Adrenal gland (tissue), 5 donors: ENCODE data around the gene RAP1A.

Experiments
- CTCF ChIP-seq, 6 experiments: fragments of 450-650 bp in 4 of 6; fragments of 200-600 bp in 2 of 6; sonication (generic) in 1 of 6; IDR thresholded peaks; 1 replicate in 5 of 6; 2 replicates in 1 of 6; pipeline versions ENCODE4 v1.5.1 to v1.8.0; 2016 to 2021; ENCODE audit warnings: antibody characterized with exemption in 6 of 6, mild to moderate bottlenecking in 2 of 6, moderate library complexity in 1 of 6
- POLR2A ChIP-seq, 2 donors: fragments of 450-650 bp; IDR thresholded peaks; one replicate each; pipeline ENCODE4 v1.6.1; 2017; ENCODE audit warnings: antibody characterized with exemption in 2 of 2, mild to moderate bottlenecking in 2 of 2, moderate library complexity in 1 of 2
- donor health status: DM: no; HTN: no; CAD: no.

DNA sequence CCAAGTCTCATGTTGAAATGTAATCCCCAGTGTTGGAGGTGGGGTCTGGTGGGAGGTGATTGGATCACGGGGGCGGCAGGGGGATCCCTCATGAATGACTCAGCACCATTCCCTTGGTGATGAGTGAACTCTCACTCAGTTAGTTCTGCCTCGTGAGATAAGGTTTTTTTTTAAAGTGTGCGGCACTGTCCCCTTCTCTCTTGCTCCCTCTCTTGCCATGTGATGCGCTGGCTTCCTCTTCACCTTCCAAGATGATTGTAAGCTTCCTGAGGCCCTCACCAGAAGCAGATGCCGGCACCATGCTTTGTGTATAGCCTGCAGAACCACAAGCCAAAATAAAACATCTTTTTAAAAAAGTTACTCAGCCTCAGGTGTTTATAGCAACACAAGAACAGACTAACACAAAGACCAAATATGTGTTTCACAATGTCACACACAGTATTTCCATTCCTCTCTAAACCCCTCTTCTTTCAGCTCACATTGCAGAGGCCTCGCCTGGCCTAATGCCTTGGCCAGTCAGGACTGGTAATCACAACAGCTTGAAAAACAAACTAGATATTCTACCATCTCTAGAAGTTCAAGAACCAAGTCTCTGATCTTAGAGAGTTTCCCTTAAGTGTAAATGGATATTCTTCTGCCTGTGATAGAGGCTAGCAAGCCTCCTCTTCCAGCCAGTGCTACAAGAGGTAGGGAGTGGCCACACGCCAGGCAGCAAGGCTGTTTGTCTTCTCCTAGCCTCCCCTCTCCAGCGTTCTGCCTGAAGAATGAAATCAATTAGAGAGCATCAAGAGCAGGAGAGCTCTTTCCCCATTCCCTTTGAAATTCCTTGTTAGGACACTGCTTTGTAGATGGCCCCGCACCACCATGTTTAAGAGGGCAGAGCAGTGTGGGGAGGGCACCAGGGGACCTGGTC lies 19.6 kb upstream of the RAP1A start:
- TF ChIP-seq CTCF (IDR thresholded peaks at IDR 0.05) (no peak), POLR2A (IDR thresholded peaks at IDR 0.05) (no peak)
